COLO668 (cell line): Measurements from ENCODE around the gene PIP5K1A.
A peak's percentile ranks its signal among the peaks of the same experiment; 100 is the strongest.
"Not testable (repeated sequence)": the region's sequence is repeated elsewhere in the genome, so short reads cannot be mapped to it uniquely, and the experiment has no call there.

Source experiments
- DNase-seq: peaks from one replicate; lab custom pipeline; 2025; ENCODE audit not compliant: unreplicated experiment; lab: John Stamatoyannopoulos, UW

Gene PIP5K1A, protein sequence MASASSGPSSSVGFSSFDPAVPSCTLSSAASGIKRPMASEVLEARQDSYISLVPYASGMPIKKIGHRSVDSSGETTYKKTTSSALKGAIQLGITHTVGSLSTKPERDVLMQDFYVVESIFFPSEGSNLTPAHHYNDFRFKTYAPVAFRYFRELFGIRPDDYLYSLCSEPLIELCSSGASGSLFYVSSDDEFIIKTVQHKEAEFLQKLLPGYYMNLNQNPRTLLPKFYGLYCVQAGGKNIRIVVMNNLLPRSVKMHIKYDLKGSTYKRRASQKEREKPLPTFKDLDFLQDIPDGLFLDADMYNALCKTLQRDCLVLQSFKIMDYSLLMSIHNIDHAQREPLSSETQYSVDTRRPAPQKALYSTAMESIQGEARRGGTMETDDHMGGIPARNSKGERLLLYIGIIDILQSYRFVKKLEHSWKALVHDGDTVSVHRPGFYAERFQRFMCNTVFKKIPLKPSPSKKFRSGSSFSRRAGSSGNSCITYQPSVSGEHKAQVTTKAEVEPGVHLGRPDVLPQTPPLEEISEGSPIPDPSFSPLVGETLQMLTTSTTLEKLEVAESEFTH

DNA sequence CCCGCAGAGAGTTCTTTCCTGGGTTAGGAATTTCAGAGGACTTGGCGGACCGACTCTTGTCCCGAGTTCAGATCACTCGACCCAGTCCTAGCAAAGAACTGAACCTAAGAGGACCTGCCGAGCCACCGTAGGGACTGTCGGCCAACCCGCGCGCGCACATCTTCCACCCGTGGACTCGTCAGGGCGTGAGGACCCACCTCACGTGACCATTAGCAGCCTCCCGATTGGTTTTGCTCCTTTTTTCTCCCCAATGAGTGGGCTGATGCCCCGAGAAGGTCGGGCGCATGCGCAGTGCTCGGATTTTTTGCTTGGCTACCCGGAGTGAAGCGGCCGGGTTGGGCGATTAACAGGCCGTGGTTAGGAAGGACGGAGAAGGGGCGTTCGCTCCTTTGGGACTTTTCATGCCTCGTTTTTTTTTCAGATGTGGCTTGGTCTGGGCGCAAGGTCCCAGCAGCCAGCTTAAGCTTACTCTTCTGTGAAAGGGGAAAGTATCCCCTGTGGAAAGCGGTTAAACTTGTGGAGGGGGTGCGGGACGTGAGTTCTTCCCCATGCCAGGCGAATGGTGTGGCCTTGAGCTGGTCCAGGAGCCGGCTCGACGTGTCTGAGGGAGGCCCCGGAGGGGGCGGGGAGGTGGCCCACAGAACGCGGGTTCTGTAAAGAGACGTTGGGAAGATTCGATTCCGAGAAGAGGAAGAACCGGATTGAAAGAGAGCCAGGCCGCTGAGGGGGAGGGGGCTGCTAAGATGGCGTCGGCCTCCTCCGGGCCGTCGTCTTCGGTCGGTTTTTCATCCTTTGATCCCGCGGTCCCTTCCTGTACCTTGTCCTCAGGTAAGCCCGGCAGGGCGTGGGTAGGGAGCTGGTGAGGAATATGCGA is at the start of gene PIP5K1A:
Gene PIP5K1A, plus strand, starts transcription at position 299 of the 874 bp plus-strand sequence. Its CDS starts 445 bp downstream, at position 744.
- peak; percentile 99 for DNase-seq

DNA sequence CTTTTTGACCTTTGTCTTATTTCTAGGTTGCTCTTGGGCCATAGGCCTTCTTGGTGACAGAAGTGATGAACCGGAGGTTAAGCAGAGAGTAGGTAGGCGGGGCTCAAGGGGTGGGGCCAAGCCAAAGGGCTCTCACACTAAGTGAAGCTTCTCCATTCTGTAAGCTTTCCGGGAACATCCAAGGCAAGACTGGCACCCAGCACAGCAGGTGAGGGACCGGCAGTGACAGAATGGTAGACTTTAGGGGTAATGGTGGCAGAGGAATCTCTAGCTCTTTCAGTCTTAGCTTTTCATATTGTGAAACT is 41.9 kb upstream of the PIP5K1A start, which contains the start of gene TNFAIP8L2:
Gene TNFAIP8L2, plus strand, starts transcription at position 135 of the 305 bp plus-strand sequence. CDS start 2,049 bp downstream, outside the sequence.
- DNase-seq = no peak

DNA sequence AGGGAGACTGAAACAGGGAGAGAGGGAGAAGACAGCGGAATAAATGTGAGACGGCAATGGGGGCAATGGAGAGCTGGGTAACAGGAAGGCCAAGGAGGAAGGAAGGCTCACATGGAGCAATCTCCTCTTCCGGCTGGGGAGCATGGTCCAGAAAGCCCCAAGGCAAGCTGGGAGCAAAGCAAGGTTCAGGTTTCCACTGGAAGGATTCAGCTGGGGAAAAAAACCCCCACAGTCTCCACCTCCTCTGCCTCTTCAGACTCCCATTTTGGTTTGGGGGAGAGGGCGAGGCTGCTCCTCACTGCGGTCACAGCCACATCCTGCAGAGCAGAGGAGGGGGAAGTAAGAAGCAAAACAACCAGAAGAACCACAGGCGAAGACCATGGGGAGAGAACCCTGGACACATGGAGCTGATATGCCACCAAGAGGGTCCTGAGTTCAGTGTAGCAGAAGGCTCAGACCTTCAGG is 41.3 kb upstream of the PIP5K1A start:
- DNase-seq = no peak

DNA sequence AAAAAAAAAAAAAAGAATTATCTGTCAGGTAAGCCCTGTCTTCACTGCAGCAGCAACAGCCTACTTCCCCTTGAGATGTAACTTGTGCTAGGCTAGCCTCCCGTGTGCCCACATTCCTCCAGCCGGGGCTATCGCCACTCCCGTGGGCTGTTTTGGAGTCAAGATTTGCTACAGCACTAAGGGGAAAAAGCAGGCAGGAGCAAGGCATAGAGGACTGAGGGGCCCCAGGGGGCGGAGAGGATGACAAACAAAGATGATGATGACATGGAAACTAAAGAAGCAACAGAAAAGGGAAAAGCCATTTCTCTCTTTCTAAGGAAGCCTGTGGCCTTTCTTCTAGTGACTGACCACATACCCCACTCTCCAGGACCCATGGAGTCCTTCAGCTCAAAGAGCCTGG is 40.0 kb upstream of the PIP5K1A start:
- DNase-seq = no peak

DNA sequence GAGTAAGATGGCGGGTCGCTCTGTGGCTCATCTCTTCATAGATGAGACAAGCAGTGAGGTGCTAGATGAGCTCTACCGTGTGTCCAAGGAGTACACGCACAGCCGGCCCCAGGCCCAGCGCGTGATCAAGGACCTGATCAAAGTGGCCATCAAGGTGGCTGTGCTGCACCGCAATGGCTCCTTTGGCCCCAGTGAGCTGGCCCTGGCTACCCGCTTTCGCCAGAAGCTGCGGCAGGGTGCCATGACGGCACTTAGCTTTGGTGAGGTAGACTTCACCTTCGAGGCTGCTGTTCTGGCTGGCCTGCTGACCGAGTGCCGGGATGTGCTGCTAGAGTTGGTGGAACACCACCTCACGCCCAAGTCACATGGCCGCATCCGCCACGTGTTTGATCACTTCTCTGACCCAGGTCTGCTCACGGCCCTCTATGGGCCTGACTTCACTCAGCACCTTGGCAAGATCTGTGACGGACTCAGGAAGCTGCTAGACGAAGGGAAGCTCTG is 39.6 kb upstream of the PIP5K1A start:
- DNase-seq = no peak

DNA sequence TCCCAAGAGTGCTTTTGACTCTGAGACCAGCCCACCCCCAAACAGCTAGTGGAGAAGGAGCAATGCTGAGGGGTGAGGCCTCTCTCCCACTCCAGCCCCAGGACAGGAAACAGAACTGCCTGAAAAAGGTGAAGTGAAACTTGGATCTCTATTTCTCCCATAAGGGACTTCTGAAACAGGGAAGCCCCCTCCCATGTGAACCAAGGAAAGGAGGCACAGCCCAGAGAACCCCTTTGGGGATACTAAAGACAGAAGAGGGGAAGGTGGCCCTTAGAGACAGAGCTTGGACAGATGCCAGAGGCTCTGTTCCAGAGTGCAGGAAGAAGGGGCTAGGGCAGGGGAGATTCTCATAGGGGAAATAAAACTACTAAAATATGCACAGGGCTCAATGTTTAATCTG is 39.0 kb upstream of the PIP5K1A start:
- DNase-seq = no peak

DNA sequence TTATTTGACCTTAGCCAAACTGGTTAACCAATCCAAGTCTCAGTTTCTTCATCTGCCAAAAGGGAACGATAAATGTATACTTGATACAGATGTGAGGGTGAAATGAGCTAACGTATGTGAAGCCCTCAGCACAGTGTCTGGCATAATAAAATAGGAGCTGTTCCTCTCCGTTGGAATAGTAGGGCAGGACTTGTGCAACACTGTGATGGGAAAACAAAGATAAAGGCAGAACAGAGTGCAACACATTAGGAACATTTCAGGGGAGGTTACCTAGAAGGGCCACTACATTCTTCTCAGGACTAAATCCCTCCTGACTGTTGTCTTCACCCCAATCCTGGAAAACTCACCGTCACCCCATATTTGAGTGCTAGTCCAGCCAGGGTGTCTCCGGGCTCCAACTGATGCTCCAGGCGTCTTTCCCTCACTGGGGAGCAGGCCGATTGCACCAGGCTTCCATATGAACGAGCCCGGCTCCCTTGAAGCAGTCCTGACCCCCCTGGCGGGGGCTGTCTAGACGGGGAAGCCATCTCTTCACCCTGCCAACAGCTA is 33.5 kb upstream of the PIP5K1A start:
- no peak for DNase-seq

DNA sequence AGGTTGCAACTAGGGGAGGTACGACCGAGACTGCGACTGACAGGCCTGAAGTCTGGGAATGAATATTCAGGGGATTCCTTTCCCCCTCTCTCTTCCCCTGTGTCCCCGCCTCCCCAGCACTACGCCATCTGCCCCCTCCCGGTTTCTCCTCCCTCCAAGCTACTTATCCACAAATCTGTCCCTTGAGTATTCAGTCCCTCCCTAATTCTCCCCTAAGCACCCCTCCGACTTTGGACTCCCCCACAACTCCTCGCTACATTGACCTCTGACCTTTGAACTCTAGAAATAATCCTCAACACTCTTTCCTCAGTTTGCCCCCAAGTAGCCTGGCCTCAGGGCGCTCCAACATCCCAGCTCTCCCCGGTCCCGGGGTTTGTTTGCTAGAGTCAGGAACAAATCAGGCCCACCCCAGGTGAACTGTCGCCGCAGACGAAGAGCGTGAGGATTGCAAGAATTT is 33.0 kb upstream of the PIP5K1A start:
- peak; percentile 34 for DNase-seq

DNA sequence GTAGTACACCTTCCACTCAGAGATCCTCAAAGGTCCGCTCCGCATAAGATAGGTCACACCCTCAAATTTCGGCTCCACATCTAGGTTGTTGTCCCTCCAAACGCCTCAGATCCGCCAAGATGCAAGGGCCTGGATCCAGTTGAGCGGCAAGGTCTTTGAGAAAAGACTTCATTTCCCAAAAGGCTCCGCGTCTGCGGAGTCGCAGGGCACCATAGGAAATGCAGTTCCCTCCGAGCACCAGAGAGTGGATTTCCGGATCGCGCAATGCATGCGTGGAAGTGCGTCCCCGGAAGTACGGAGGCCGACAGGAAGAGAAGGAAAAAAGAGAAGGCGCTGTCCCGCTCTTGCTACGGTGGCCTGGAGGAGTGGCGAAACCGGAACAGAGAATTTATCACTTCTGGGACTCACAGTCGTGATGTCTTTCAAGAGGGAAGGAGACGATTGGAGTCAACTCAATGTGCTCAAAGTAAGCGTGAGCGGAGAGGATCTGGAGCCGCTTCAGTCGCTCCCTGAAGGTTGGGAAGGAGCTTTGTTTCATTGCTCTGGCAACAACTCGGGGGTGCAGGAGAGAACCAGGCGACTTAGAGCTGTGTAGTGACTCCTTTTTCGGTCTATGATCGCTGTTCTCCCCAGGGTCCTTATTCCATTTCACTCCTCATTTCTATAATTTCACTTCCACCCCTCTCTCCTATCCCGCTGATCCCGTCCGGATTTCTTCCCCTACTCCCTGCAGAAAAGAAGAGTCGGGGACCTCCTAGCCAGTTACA is 32.4 kb upstream of the PIP5K1A start, which contains the start of the genes LYSMD1 and SCNM1:
Gene LYSMD1, minus strand, starts transcription at position 165 of the 767 bp plus-strand sequence. CDS start 644 bp downstream, outside the sequence.
Gene SCNM1, plus strand, starts transcription at position 407 of the 767 bp plus-strand sequence. Its CDS starts 9 bp downstream, at position 416.
- peak; percentile 99 for DNase-seq

DNA sequence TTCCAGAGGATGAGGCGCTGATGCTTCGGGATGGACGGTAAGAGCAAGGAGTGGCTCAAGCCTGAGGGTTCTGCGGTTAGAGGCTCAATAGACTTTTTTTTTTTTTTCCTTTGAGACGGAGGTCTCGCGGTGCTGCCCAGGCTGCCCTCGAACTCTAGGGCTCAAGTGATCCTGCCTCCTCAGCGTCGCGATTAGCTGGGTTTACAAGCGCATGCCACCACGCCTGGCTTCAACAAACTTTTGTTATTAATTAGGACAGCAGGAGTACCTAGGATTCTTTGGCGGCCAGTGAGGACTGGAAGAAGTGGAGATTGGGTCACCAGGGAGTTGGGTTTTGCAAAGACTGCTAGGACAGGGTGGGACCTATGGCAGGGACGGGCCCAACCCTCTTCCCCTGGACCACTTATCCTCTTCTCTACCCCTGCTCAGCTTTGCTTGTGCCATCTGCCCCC is 31.8 kb upstream of the PIP5K1A start:
- DNase-seq = peak; percentile 38

DNA sequence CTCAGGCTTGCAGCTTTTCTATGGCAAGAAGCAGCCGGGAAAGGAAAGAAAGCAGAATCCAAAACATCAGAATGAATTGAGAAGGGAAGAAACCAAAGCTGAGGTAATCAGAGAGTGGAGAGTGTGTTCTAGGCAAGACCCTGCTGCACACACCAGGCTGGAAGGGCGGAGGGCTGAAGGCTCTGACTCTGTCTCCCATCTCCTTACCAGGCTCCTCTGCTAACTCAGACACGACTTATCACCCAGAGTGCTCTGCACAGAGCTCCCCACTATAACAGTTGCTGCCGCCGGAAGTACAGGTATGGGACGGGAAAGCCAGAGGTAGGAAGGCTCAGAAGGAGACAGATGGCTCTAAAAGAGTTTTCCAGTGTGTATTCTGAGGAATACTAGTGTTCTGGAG is 31.2 kb upstream of the PIP5K1A start:
- DNase-seq = no peak

DNA sequence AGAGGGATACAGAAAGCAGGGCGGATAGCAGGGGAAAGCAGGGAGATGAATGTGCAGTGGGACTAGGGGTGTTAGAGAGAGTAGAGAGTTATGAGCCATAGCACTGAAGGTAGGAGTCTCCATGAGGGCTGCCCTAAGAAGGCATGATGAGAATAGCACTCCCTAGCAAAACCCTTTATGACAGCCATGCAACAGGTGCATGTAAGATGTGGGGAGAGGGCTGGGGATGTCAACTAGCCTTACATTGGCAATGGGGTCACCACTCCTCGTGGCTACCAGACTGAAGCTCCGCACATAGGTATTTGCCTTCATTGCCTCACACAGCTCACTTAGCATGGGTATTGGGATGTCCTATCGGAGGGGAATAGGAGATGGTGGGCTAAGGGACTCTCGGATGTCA is 27.2 kb upstream of the PIP5K1A start:
- DNase-seq = no peak

DNA sequence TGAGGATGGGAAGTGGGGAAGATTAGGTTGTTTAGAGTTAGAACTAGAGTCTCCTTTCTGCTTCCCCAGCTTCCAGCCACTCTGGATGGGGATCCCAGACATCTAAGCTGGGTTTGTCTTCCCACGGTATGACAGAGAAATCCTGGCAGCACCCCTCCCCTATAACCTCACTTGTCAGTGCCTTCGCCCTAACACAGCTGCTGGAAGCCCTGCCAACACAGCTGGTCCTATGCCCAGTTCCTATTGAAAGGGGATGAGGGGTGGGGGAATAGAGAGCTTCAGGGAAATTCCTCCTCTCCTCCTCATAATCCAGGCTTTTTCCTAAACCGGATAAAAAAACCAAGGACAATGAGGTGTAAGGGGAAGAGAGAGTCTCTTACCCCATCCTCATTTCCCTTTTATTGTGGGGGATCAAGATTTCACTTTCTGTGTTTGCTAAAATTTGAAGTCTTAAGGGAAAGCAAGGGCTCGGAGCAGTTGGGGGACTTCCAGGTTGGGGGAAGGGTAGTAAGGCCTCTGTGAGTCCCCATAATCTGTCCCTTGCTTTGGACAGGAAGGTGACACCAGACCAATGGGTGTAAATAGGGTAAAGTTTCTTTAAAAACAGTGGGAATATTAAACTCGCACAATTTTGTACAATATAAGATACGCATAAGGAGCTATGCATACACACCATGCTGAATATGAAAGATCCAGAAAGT is 23.2 kb upstream of the PIP5K1A start:
- DNase-seq = no peak

DNA sequence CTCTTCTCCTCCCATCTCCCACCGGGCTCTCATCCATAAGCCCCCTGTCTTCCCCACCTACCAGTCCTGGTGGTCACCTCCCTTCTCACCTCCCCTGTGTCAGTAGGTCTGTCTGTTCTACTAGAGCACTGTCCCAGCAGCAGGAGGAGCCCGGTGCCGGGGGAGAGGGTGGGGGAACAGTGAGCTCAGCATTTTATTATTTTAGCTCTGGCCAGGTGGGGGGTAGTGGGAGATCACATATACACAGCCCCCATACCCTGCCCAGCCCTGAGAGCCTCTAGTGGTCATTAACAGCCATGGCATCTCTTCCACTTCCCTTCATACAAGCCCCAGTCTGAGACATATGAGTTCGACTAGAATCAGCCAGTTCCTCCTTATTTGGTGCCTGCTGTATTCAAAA is 22.5 kb upstream of the PIP5K1A start, which contains the start of gene TMOD4:
Gene TMOD4, minus strand, starts transcription at position 119 of the 400 bp plus-strand sequence. CDS start 1,106 bp downstream, outside the sequence.
- no peak for DNase-seq

DNA sequence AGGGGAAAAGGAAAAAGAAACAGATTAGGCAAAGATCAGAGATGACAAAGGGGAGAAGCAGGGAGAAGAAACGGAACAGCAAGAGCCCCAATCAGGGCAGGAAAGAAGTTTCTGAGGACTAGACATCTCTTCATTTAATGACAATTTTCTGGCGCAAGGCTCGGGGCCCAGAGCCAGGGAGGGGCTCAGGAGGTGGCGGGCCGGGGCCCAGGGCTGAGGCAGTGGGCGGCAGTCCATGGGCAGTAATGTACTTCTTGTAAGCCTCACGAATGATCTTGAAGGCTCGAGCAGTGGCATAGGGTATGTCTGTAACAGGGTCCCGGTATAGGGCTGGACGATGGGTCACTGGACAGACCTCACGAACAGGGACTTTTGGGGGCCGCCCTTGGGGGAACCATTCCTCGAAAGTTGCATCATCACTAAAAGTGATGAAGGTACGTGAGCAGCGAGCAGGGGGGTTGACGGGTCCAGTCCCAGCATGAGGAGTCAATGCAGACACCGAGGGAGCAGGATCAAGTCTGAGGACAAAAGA is 21.8 kb upstream of the PIP5K1A start:
- DNase-seq = no peak

DNA sequence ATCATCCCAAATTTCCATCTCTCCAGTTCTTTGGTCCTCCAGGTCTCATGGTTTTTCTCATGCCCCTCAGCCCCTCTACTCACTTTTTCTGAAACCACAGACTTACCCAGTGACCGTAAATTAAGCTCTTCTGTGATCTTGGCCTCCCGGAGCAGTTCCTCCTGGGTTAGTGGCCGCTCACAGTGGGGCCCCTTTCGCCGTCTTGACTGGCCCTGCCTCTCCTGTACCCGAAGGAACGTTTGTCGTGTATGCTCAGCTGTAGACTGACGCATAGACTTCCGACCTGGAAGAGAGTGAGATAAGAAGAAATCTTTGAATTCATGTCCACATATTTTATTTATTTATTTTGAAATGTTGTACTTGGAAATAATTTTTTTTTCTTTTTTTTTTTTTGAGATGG is 14.1 kb upstream of the PIP5K1A start:
- no peak for DNase-seq

DNA sequence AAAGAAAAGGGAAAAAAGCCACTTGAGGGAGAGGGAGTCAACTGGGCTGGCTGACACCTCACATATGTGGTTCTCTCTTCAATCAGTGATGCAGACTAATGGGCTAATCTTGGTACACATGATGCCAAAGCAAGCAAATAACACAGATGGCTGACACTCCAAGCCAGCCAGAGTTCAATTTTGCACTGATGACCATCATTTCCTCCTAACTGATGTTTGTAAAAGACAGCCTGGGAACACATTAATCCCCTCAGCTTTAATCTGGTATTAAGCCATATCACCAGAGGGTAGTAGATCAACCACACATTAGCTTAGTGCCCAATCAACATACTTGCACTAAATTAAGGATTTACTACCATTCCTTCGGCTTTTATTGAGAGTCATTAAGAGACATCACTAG is 11.1 kb upstream of the PIP5K1A start:
- no peak for DNase-seq

DNA sequence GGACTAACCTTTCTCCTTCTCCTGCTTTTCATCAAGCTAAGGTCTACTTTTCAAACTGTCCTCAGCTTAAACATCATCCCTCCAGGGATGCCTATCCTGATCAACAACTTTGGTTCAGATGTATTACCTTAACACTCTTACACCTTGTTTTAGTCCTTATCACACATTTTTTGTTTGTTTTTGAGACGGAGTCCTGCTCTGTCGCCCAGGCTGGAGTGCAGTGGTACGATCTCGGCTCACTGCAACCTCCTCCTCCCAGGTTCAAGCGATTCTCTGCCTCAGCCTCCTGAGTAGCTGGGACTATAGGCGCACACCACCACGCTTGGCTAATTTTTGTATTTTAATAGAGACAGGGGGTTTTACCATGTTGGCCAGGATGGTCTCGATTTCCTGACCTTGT is 9.7 kb upstream of the PIP5K1A start:
- not testable (repeated sequence) for DNase-seq
